Tibial nerve (tissue), 4 donors: ENCODE results near the gene PTGDS. TPM values are rescaled to one million over a fixed set of nuclear protein-coding genes. Genes with fewer than 3 reads are reported as not detected.
A peak's percentile ranks its signal among the peaks of the same experiment; 100 is the strongest.

Experiments used
- DNase-seq, 2 donors: peaks; one replicate each; pipeline ENCODE4 v3.0.0-alpha.2; 2019; ENCODE audit warnings: low spot score in 2 of 2
- H3K27ac ChIP-seq, 4 donors: fragments of 200-600 bp; sonication (generic) in 3 of 4; one replicate each; pipeline ENCODE4 v1.5.1; 2017 to 2019; ENCODE audit warnings: mild to moderate bottlenecking in 1 of 4
- H3K27me3 ChIP-seq, 2 donors: fragments of 200-600 bp; sonication (generic) in 1 of 2; one replicate each; pipeline versions ENCODE4 v1.5.1 to v1.6.0; 2017 to 2019
- H3K36me3 ChIP-seq, 3 donors: fragments of 200-600 bp; sonication (generic); one replicate each; pipeline ENCODE4 v1.5.1; 2018 to 2019
- H3K4me1 ChIP-seq, 4 donors: fragments of 200-600 bp; sonication (generic) in 3 of 4; one replicate each; pipeline ENCODE4 v1.5.1; 2017 to 2019
- H3K4me3 ChIP-seq, 4 donors: fragments of 200-600 bp; sonication (generic) in 3 of 4; one replicate each; pipeline ENCODE4 v1.5.1; 2017 to 2019; ENCODE audit warnings: mild to moderate bottlenecking in 1 of 4, moderate library complexity in 1 of 4
- H3K9me3 ChIP-seq, 4 donors: fragments of 200-600 bp; sonication (generic) in 3 of 4; one replicate each; pipeline ENCODE4 v1.5.1; 2017 to 2019
- CTCF ChIP-seq, 5 experiments: fragments of 200-600 bp in 3 of 5; fragments of 450-650 bp in 2 of 5; sonication (generic) in 3 of 5; IDR thresholded peaks; one replicate each; pipeline ENCODE4 v1.5.1; 2016 to 2019; ENCODE audit warnings: antibody characterized with exemption in 5 of 5, mild to moderate bottlenecking in 3 of 5, moderate library complexity in 2 of 5
- EP300 ChIP-seq, 2 donors: sonication (generic); formaldehyde crosslinking; IDR thresholded peaks; one replicate each; pipeline ENCODE4 v1.6.1; 2017; ENCODE audit warnings: antibody characterized with exemption in 2 of 2, mild to moderate bottlenecking in 1 of 2
- POLR2A ChIP-seq, 2 donors: fragments of 450-650 bp; IDR thresholded peaks; one replicate each; pipeline ENCODE4 v1.6.1; 2017; ENCODE audit warnings: antibody characterized with exemption in 2 of 2, mild to moderate bottlenecking in 2 of 2, moderate library complexity in 2 of 2
- WGBS, 2 donors: methylation state at CpG; one replicate each; pipeline ENCODE4 v1.1.5; 2018; 5-methylcytosine and 5-hydroxymethylcytosine counted together
- total RNA-seq, 4 donors: library from RNA; depleted of rRNA; stranded (reverse); fragments of >200 nt; gene quantifications; one replicate each; pipeline ENCODE4 v1.1.0, GENCODE V29; 2016

Gene PTGDS
- total RNA-seq, 4 donors from 2014 or later: 1,059 to 8,972 (median 6,550) TPM

- Histone ChIP-seq H3K36me3 (peaks cover 0 to 8% (median 0%) of the 10 kb centered on the region in 3 donors), H3K4me1 (peaks cover 0 to 84% (median 71%) of the 10 kb centered on the region in 4 donors), H3K4me3 (peak overlapping the region; percentile 43 to 63 (median 57)), H3K27me3 (no peaks in the 10 kb centered on the region), H3K27ac (peak overlapping the region; percentile 78 to 97 (median 86)), H3K9me3 (no peaks in the 10 kb centered on the region)
- DNase-seq: no peak
- 56 to 61% methylated on average over 3 of the region's 4 CpGs for WGBS, 2 donors
- TF ChIP-seq EP300 (IDR thresholded peaks at IDR 0.05) (no peak), POLR2A (IDR thresholded peaks at IDR 0.05) (no peak), CTCF (IDR thresholded peaks at IDR 0.05) (no peak)
These were observed 49.5 kb downstream of the PTGDS start for GRCh38 chr9:137026828-137027227.

- no peaks in the 10 kb centered on the region for H3K9me3 ChIP-seq
- H3K4me1 ChIP-seq: peaks cover 0 to 80% (median 66%) of the 10 kb centered on the region in 4 donors
- 5 to 12% methylated on average over 9 to 28 of the region's 95 CpGs for WGBS, 2 donors
- DNase-seq: no peak
- no peak for TF ChIP-seq CTCF (IDR thresholded peaks at IDR 0.05)
- TF ChIP-seq EP300 (IDR thresholded peaks at IDR 0.05): no peak
- no peak for TF ChIP-seq POLR2A (IDR thresholded peaks at IDR 0.05)
- H3K4me3 ChIP-seq: peak within 1 kb of the TSS; percentile 63 to 74 (median 66)
- H3K27me3 ChIP-seq: no peaks in the 10 kb centered on the region
- peaks cover 0 to 2% (median 0%) of the 10 kb centered on the region in 3 donors for H3K36me3 ChIP-seq
- peak within 1 kb of the TSS; percentile 78 to 97 (median 86) for H3K27ac ChIP-seq
These were observed 50.3 kb downstream of the PTGDS start, which contains the start of gene ABCA2 for GRCh38 chr9:137027369-137028262. Gene ABCA2, minus strand, starts transcription at chr9:137028237. Its CDS starts 97 bp downstream, at chr9:137028140.

- no peak for DNase-seq
- peak overlapping the region; percentile 73 to 93 (median 84) for H3K27ac ChIP-seq
- peak overlapping the region; percentile 47 to 74 (median 66) for H3K4me3 ChIP-seq
- no peaks in the 10 kb centered on the region for H3K36me3 ChIP-seq
- no peaks in the 10 kb centered on the region for H3K9me3 ChIP-seq
- TF ChIP-seq CTCF (IDR thresholded peaks at IDR 0.05) (peak in 3 of 5 experiments; percentile 2 to 80 (median 51)), POLR2A (IDR thresholded peaks at IDR 0.05) (no peak)
- WGBS, 2 donors: 0 to 2% methylated on average over 38 to 77 of the region's 98 CpGs
- H3K27me3 ChIP-seq: no peaks in the 10 kb centered on the region
- H3K4me1 ChIP-seq: peaks cover 0 to 72% (median 59%) of the 10 kb centered on the region in 4 donors
These were observed 51.2 kb downstream of the PTGDS start for GRCh38 chr9:137028263-137029057.

GRCh38 chr9:137029058-137029936 is 52.0 kb downstream of the PTGDS start:
- Histone ChIP-seq H3K27me3 (no peaks in the 10 kb centered on the region), H3K9me3 (no peaks in the 10 kb centered on the region), H3K4me3 (peak overlapping the region in 3 of 4 donors; percentile 63 to 74 (median 68)), H3K4me1 (peaks cover 0 to 64% (median 50%) of the 10 kb centered on the region in 4 donors), H3K27ac (peak overlapping the region; percentile 73 to 93 (median 84)), H3K36me3 (no peaks in the 10 kb centered on the region)
- 33 to 37% methylated on average over 17 to 19 of the region's 19 CpGs for WGBS, 2 donors
- TF ChIP-seq POLR2A (IDR thresholded peaks at IDR 0.05) (no peak), CTCF (IDR thresholded peaks at IDR 0.05) (peak; percentile 83 to 96 (median 92))
- peak; percentile 64 to 78 for DNase-seq
